ENCODE measurements around the gene PRCP. TPM values are rescaled to one million over a fixed set of nuclear protein-coding genes. Genes with fewer than 3 reads are reported as not detected.

Gene PRCP
- total and polyA plus RNA-seq, 12 donors, result 29.9 to 196 (median 133) TPM

- Histone ChIP-seq H3K4me3 (no peak overlapping the region), H3K4me1 (replicated peaks in 1 of 2) (no peaks in the 10 kb centered on the region), H3K36me3 (replicated peaks in 1 of 2) (no peaks in the 10 kb centered on the region), H3K27me3 (no peaks in the 10 kb centered on the region), H3K9me3 (replicated peaks in 1 of 3) (no peaks in the 10 kb centered on the region), H3K27ac (no peak overlapping the region)
- WGBS, 4 donors, result 91 to 100% (median 94%) methylated on average over 3 of the region's 3 CpGs
- DNase-seq, result no peak
- TF ChIP-seq CTCF (IDR thresholded peaks at IDR 0.05) (no peak), POLR2A (IDR thresholded peaks at IDR 0.05) (no peak)
- intact Hi-C loops (cut with DNase I), result no loop called here
Measured at GRCh38 chr11:82936261-82936660, 36.0 kb upstream of the PRCP start.

GRCh38 chr11:82932564-82932963 lies 32.3 kb upstream of the PRCP start:
- Histone ChIP-seq H3K4me1 (replicated peaks in 1 of 2) (no peaks in the 10 kb centered on the region), H3K36me3 (replicated peaks in 1 of 2) (no peaks in the 10 kb centered on the region), H3K27ac (no peak overlapping the region), H3K27me3 (no peaks in the 10 kb centered on the region), H3K9me3 (replicated peaks in 1 of 3) (no peaks in the 10 kb centered on the region), H3K4me3 (no peak overlapping the region)
- intact Hi-C loops (cut with DNase I), result no loop called here
- 86 to 97% (median 96%) methylated on average over 1 of the region's 1 CpG for WGBS, 4 donors
- DNase-seq, result no peak
- no peak for TF ChIP-seq POLR2A (IDR thresholded peaks at IDR 0.05)

GRCh38 chr11:82930734-82931133 lies 30.5 kb upstream of the PRCP start:
- Histone ChIP-seq H3K27ac (no peak overlapping the region), H3K9me3 (replicated peaks in 1 of 3) (no peaks in the 10 kb centered on the region), H3K4me1 (replicated peaks in 1 of 2) (no peaks in the 10 kb centered on the region), H3K27me3 (no peaks in the 10 kb centered on the region), H3K4me3 (no peak overlapping the region), H3K36me3 (replicated peaks in 1 of 2) (no peaks in the 10 kb centered on the region)
- TF ChIP-seq POLR2A (IDR thresholded peaks at IDR 0.05) (no peak), CTCF (IDR thresholded peaks at IDR 0.05) (no peak)
- whole genome bisulfite sequencing, 4 donors, result 77 to 96% (median 81%) methylated on average over 2 of the region's 2 CpGs
- no peak for DNase-seq
- intact Hi-C loops (cut with DNase I), result no loop called here

GRCh38 chr11:82930229-82930628 lies 30.0 kb upstream of the PRCP start:
- H3K9me3 ChIP-seq (replicated peaks in 1 of 3), result no peaks in the 10 kb centered on the region
- H3K27me3 ChIP-seq, result no peaks in the 10 kb centered on the region
- H3K4me1 ChIP-seq (replicated peaks in 1 of 2), result no peaks in the 10 kb centered on the region
- no peaks in the 10 kb centered on the region for H3K36me3 ChIP-seq (replicated peaks in 1 of 2)
- no peak for DNase-seq
- WGBS, 4 donors, result 78 to 94% (median 92%) methylated on average over 3 of the region's 3 CpGs
- TF ChIP-seq CTCF (IDR thresholded peaks at IDR 0.05), result no peak
- no peak for TF ChIP-seq POLR2A (IDR thresholded peaks at IDR 0.05)
- no peak overlapping the region for H3K4me3 ChIP-seq
- H3K27ac ChIP-seq, result no peak overlapping the region
- intact Hi-C loops (cut with DNase I), result no loop called here

- Histone ChIP-seq H3K36me3 (replicated peaks in 1 of 2) (no peaks in the 10 kb centered on the region), H3K27me3 (no peaks in the 10 kb centered on the region), H3K27ac (no peak overlapping the region), H3K4me3 (no peak overlapping the region), H3K9me3 (replicated peaks in 1 of 3) (no peaks in the 10 kb centered on the region), H3K4me1 (replicated peaks in 1 of 2) (no peaks in the 10 kb centered on the region)
- TF ChIP-seq CTCF (IDR thresholded peaks at IDR 0.05) (no peak), POLR2A (IDR thresholded peaks at IDR 0.05) (no peak)
- WGBS, 4 donors, result 93 to 97% (median 96%) methylated on average over 8 to 10 of the region's 10 CpGs
- DNase-seq, result no peak
- intact Hi-C loops (cut with DNase I), result no loop called here
Measured at GRCh38 chr11:82929121-82929520, 28.9 kb upstream of the PRCP start.

Measured in adrenal gland (tissue), 12 donors.